HuH-7.5 (cell line): Measurements from ENCODE around the gene HOXA13.
A peak's percentile ranks its signal among the peaks of the same experiment; 100 is the strongest.

Experiments
- DNase-seq: peaks from one replicate; pipeline ENCODE4 v3.0.0; 2011; ENCODE audit warnings: low spot score

The HOXA13 gene

GRCh38 chr7:27192546-27193334 is 7.2 kb downstream of the HOXA13 start:
- DNase-seq = no peak

DNA sequence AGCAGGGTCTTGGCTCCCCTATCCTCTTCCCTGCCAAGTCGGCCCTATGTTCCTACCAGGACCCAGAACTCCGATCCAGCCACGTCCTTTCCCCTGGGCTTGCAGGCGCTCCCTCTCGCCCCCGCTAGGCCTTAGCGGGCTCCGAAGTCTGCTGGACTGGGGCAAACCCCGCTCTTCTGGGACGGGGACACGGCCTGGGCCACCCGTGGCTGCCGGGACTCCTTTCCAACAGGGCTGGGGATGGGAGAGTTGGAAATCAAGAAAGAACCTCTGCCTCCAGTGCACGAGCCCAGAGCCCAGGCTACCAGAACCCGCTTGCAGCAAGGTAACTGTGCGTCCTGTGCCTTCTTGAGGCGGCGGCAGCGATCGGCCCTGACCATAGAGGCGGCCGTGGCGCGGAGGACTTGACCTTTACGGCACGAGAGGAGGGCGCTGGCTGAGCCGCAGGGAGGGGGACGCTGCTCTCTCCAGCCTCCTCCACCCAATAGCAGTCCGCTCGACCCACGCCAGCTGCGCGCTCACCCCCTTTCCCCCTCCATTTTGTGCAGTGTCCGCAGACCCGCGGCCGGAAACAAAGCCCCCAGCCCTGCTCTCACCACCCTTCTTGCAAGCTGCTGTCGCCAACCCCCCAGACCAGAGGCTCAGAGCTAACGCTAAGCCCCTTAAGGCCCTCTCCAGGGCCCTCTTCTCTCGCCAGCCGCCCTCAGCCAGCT is 7.9 kb downstream of the HOXA13 start:
- DNase-seq = no peak

- DNase-seq = no peak
Observed at GRCh38 chr7:27191161-27191731, 8.6 kb downstream of the HOXA13 start.

DNA sequence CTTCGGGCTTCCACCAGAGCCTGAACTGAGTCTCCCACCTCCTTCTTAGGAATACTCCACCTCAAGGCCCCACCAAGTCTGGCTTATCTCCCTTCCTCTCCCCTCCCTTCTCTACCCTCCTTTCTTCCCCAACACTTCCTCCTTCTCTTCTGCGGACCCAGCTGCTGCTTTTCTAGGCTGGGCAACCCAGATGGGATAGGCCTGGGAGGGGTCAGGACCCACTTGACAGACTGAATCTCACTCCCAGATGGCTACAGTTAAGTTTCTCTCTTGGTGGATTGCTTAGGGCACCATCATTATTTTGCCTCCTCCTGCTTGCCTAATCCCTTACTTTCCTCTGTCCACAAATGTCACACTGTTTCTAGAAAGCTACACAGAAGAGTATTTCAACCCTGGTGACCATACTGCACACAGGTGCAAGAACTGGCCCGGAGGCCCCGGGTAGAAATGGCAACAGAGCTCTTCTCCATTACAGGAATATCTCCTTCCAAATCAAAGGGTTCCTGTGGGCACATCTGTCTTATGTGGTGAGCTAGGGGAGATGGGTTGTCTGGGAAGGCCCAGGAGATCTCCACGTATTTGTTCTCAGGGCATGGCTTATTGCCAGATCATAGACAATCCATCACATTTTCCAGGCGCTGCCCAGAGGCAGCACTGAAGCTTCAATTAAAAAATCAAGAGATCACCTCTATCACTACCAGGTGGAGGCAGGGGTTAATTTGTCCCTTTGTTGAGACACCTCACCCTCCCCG is 9.7 kb downstream of the HOXA13 start:
- no peak for DNase-seq

GRCh38 chr7:27189295-27189996 is 10.4 kb downstream of the HOXA13 start:
- no peak for DNase-seq

DNA sequence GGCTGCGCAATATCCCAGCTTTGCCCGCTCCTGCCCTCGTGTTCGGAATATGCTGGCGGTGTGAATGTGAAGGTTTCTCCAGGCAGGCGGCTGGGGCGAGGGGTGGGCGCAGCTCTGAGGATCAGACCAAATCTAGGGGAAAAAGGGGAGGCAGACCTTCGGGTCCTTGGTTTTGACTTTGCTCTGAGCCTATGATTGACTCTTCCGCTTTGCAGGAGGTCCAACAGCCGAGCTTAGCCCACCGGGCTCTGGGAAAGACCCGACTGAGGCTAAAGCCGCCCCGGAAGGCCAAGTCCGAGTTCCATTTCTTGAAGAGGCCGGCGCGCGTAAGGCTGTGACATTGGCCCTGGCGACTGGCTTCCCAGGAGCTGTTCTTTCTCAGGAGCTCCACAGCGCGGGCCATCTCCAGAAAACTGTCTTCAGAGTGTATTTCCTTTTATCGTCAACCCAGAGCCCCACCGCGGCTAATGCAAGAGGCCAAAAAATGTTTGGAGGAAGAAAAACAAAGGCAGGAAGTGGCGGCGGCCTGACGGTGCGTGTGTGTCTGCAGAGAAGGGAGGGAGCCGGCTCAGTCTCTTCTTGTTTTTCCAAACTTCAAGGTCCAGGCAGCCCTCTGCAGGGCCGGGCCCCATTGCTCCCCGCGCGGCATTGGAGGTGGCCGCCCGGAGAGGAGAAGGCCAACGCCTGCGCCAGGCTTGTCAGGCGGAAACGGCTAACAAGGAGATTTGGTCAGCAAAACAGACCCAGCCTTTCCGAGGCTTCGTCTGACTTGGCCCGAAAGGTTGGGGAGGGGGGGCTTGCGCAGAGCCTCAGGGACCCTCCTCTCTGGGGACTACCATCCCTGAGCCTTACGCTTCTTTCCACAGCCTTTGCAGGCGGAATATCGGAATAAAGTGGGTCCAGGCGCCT is 11.3 kb downstream of the HOXA13 start:
- DNase-seq = no peak

- DNase-seq = no peak
Observed at GRCh38 chr7:27187475-27188385, 12.2 kb downstream of the HOXA13 start.

DNA sequence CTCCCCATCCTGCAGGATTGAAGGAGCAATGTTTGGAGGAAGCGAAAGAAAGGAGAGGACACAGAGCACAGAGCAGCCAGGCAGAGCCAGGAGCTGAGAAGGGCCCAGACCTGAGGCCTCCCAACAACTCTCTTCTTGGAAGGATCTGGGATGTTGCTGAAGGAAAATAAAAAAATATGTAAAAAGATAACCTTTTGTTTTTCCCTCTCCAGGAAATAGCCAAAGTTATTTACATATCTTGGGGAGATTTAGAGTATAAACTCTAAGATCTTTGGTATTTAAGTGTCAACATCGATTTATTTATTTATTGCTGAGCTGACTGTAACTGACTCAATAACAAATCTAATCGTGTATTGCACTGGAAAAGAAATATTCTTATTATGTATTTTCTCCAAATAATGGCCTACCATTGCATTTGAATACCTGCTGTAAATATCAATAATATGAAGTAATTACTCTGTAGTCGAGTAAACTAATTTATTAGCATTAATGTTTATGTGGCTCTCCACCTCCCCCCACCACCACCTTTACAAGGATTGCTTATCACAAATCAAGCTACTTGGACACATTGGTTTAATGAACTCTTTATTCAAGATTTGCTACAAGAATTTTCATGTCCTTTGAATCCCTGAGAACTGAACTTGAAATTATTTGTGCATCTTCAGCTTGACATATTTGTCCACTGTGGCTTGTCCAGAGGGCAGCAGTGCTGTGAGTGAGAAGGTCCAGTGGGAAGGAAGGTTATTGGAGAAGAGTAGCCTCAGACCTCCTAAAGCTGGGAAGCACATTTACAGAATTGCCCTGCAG is 13.0 kb downstream of the HOXA13 start:
- DNase-seq = no peak

DNA sequence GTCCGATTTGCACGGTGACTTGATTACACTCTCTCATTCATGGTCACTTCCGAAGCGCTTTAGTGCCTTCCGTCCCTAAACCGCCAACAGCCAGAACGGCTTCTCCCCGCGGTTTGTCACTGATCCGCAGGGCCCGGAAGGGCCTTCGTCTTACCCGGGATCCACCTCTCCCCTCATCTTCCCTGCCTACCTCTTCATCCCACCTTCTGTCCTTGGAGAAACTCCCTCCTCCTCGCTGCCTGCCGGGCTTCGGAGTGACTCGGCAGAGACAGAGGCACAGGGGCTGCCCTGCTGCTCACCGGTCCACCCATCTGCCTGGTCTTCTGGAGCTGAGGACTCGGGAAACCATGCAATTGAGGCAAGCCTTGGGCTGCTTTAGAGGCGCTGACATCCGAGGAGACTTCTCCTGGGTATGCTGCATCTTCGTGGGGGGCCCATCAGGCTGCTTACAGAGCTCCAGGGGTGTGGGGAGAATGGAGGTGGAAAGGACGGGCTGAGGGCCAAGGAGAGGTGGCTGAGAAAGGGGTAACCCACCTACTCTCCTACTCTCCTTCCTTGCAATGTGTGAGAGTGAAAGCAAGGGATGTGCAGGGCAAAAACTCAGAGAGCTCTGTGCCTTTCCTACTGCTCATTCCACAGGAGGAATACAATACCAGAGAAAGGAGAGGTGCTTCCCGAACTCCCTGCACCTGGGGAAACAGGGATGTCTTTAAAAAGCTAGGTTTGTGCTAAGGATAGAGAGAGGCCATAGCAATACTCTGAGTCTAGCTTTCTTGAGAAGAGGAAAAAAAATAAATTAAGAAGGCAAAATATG is 13.8 kb downstream of the HOXA13 start:
- DNase-seq = no peak

DNA sequence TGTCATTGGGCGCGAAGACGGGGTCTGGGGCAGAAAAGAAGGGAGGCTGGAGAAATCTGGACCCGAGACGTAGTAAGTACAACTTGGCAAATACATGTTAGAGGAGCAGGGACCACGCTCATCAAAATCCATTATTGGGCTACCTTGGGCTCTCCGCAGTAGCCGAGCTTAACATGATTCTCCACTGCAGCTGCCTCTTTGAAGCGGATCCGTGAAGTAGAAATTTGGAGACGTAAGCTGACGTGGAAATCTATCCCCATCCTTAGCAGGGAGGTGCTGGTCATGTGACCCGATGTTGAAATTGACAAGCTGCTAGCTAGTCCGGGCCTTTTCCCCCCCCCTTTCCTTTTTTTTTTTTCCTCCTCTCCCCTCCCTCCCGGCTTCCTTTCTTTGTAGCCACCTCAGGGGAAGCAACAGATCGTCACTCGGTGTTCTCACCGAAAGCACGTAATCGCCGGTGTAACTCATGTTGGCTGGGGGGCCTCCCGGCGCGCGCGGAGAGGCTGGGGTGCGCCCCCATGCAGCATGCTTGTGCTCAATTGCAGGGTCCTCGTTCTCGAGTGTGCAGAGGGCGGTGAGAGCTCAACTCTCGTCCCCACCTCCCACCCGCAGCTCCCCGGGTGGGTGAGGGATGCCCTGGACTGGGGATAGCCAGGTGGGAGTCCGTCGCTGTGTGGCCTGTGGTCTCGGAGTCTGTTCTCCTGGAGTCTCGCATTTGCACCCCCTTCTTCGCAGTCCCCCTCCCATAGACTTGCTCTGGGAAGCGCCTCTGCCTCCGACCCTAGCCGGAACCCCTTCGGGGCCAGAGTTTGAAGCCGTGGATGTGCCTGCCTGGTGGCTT is 14.7 kb downstream of the HOXA13 start, which contains the start of gene HOXA11:
Gene HOXA11 (minus strand): TSS at position 220 of the 841 bp plus-strand sequence. CDS start 88 bp downstream, at position 132.
- DNase-seq = peak; percentile 90

- DNase-seq = peak; percentile 71
Observed at GRCh38 chr7:27184337-27185012, 15.4 kb downstream of the HOXA13 start.

- DNase-seq = peak; percentile 76
Observed at GRCh38 chr7:27183682-27184336, 16.1 kb downstream of the HOXA13 start.

DNA sequence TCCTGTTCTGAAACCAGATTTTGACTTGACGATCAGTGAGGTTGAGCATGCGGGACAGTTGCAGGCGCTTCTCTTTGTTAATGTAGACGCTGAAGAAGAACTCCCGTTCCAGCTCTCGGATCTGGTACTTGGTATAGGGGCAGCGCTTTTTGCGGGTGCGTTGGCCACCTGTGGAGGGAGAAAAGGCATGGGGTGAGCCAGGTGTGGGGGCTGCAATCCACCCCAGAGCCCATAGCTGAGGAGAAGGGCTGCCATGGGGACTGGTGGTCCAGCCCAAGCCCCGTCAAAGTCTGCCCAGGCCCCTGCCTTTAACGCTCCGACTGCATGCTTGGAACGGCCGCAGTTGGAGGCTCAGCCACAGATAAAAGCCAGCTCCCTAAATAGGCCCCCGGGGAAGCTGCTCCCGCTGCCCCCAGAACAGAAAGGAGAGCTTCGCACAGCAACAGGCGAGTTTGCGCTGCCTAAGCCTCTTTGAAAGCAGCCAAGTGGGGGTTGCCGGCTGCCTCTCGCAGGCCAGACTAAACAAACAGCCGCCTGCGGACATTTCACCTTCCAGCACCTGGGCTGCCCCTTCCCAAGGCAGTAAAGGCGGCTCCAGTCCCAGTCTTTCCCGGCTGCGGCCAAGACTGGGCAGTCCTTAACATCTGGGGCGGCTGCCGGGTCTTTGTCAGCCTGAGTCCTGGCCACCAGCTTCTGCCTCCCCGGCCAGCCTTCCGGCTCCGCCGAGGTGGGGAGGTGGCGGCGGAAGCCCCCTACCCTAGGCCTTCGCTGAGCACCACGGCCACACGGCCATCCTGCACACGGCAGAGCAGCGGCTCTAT is 16.8 kb downstream of the HOXA13 start:
- peak; percentile 71 for DNase-seq

DNA sequence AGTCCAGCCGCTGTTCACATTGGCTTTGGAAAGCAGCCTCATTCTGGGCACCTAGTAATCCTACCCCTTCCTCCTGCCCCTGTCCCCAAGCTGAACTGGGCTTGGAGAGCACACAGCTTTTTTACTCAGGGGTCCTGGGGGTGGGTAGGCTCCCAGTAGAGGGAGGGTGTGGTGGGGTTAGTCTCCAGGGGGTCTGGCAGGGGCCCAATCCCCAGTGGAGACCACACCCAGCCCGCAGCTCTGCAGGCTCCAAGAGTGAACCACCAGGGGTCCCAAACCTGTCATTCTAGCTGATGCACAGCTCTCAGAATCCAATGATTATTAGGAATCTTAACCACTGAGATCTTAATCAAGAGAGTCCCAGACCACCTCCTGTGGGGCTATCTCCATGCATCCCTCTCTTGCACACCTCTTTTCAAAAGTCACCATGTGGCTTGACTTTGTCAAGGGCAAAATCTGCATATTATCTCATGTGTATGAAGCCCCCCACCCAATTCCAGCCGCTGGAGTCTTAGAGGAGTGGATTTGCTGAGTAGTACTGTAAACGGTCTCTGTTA is 17.5 kb downstream of the HOXA13 start:
- DNase-seq = no peak
